Natural killer cell treated with Interleukin-12 subunit alpha and Interleukin-12 subunit beta and Interleukin-15 and Interleukin-18, amount 100 ng/mL, for 72 hours (primary cell): ENCODE measurements around the gene NME2. TPM values are rescaled to one million over a fixed set of nuclear protein-coding genes. Genes with fewer than 3 reads are reported as not detected.

ENCODE experiments used
- ATAC-seq, 2 donors: fragments of 150-1000 bp; cut with Tn5 transposase in 1 of 2; sonication (Bioruptor Pico), chemical (Tn5 transposase) in 1 of 2; 2 replicates each; pipeline ENCODE4 v1.10.0; 2021
- DNase-seq: peaks from one replicate; pipeline ENCODE4 v3.0.0; 2022; ENCODE audit warnings: low spot score
- H3K27ac Mint-ChIP-seq, 2 donors: 1 replicate in 1 of 2; 2 replicates in 1 of 2; pipeline ENCODE4 v1.8.0; 2022; ENCODE audit warnings: mixed read lengths in 2 of 2, mild to moderate bottlenecking in 1 of 2, moderate library complexity in 1 of 2
- H3K27me3 Mint-ChIP-seq, 2 donors: 1 replicate in 1 of 2; 2 replicates in 1 of 2; pipeline ENCODE4 v1.8.0; 2022; ENCODE audit warnings: mixed read lengths in 2 of 2
- H3K36me3 Mint-ChIP-seq: one replicate; pipeline ENCODE4 v1.8.0; 2022; ENCODE audit warnings: mixed read lengths
- H3K4me1 Mint-ChIP-seq, 2 donors: 1 replicate in 1 of 2; 2 replicates in 1 of 2; pipeline ENCODE4 v1.8.0; 2022; ENCODE audit warnings: low read depth in 2 of 2, mixed read lengths in 2 of 2, mild to moderate bottlenecking in 1 of 2
- H3K4me3 Mint-ChIP-seq: one replicate; pipeline ENCODE4 v1.8.0; 2022; ENCODE audit warnings: mixed read lengths
- H3K9me3 Mint-ChIP-seq: 2 replicates; pipeline ENCODE4 v1.8.0; 2022; ENCODE audit warnings: mixed read lengths
- total RNA-seq, 2 donors: library from RNA; stranded (reverse); gene quantifications; one replicate each; pipeline ENCODE4 v1.2.3, GENCODE V29; 2022

NME2 gene
- total RNA-seq, 2 donors from 2014 or later, result 401 to 499 TPM

DNA sequence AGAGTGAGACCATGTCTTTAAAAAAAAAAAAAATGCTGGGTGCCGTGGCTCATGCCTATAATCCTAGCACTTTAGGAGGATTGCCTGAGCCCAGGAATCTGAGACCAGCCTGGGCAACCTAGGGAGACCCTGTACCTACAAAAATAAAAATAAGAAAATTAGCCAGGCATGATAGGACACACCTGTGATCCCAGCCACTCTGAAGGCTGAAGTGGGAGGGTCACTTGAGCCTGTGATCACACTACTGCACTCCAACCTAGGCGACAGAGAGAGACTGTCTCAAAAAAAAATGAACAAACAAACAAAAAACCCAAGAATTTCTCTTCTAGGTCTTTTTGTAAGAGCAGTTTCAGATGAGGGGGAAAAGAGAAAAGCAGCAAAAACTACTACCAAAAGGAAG lies 34.6 kb downstream of the NME2 start:
- H3K9me3 Mint-ChIP-seq, result no peaks in the 10 kb centered on the region
- no peak for ATAC-seq
- no peaks in the 10 kb centered on the region for H3K27me3 Mint-ChIP-seq
- H3K4me1 Mint-ChIP-seq, result peaks cover 0 to 4% of the 10 kb centered on the region in 2 donors
- H3K4me3 Mint-ChIP-seq, result no peak overlapping the region
- H3K36me3 Mint-ChIP-seq, result peaks cover 25% of the 10 kb centered on the region
- peak overlapping the region in 1 of 2 donors; percentile 35 for H3K27ac Mint-ChIP-seq
- DNase-seq, result no peak

DNA sequence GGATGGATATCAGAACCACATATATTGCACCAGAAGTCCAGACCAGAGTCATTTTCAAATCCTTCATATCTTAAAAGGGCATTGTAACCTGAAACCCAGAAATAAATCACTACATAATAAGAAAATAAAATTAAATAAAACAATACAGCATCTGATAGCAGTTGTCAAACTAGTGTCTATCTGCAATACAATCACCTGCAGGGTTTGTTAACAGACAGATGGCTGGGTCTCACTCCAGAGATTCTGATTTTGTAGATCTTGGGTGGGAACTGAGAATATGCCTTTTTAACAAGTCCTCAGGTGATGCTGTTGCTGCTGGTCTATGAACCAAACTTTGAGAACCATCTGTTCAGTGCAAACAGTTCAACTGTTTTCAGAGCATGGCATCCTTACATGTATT lies 37.6 kb downstream of the NME2 start:
- H3K4me1 Mint-ChIP-seq, result no peaks in the 10 kb centered on the region
- DNase-seq, result no peak
- H3K9me3 Mint-ChIP-seq, result no peaks in the 10 kb centered on the region
- no peak overlapping the region for H3K4me3 Mint-ChIP-seq
- no peak for ATAC-seq
- no peak overlapping the region for H3K27ac Mint-ChIP-seq
- peaks cover 16% of the 10 kb centered on the region for H3K36me3 Mint-ChIP-seq
- no peaks in the 10 kb centered on the region for H3K27me3 Mint-ChIP-seq

DNA sequence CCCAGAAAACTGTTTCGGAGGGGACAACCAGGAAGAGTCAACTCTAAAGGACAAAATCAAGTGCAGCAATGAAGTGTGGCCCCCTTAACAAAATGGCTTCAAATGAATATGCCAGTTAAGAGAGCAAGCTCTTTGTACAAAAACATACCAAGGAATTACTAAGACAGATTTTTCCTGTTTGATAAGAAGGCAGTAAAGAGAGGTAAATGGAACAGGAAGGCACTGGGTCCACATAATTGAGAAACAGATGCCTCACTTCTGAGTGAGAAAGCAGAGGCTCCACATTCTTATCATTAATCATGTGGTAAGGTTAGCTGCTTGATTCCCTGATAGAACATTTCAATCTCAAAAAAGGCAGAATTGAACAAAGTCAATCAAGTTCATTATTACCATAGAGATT lies 48.7 kb downstream of the NME2 start:
- Mint-ChIP-seq H3K27me3 (no peaks in the 10 kb centered on the region), H3K4me3 (no peak overlapping the region), H3K36me3 (peaks cover 10% of the 10 kb centered on the region), H3K9me3 (no peaks in the 10 kb centered on the region), H3K27ac (no peak overlapping the region), H3K4me1 (no peaks in the 10 kb centered on the region)
- no peak for DNase-seq
- ATAC-seq, result no peak

DNA sequence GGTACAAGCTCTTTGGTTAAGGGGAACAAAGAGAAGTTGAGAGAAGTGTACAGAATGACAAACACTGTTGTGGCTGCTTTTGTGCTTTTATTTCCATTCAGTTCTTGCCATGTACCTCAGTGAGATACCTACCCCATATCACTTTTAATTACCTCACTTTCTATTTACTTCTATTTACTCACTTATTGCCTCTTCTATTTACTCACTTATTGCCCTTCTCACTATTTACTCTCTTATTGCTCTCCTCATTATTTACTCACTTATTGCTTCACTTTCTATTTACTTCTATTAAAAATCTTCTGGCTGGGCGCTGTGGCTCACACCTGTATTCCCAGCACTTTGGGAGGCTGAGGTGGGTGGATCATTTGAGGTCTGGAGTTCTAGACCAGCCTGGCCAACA lies 51.7 kb downstream of the NME2 start:
- no peak for DNase-seq
- no peak for ATAC-seq
- Mint-ChIP-seq H3K9me3 (no peaks in the 10 kb centered on the region), H3K4me3 (no peak overlapping the region), H3K4me1 (no peaks in the 10 kb centered on the region), H3K27me3 (no peaks in the 10 kb centered on the region), H3K27ac (no peak overlapping the region), H3K36me3 (peaks cover 16% of the 10 kb centered on the region)

DNA sequence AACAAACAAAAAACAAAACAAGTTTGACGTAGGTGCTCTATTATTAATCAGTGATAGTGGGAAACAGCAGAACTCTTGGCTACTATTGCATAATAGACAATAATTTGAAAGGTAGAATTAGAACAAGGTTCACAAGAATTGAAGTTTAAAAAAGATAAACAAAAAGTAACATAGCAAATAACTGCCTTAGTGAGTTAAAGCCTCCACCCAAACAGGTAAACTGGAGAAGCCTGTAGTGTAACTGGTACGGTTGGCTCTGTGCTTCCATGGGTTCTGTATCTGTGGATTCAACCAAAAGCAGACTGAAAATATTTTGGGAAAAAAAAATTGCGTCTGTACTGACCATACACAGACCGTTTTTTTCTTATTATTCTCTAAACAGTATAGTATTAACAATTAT lies 55.1 kb downstream of the NME2 start:
- Mint-ChIP-seq H3K4me3 (no peak overlapping the region), H3K27ac (no peak overlapping the region), H3K36me3 (peaks cover 13% of the 10 kb centered on the region), H3K27me3 (no peaks in the 10 kb centered on the region), H3K9me3 (no peaks in the 10 kb centered on the region), H3K4me1 (peaks cover 11 to 15% of the 10 kb centered on the region in 2 donors)
- no peak for DNase-seq
- ATAC-seq, result no peak

Other genes with a start within 250 kb of the NME2 start
- 10 to 100 TPM; 49.2 to 87.5 TPM for gene SPAG9, start 45.5 kb upstream of the NME2 start, total RNA-seq
- gene NME1, start 12.9 kb upstream of the NME2 start, total RNA-seq, result 100 to 1,000 TPM; 188 to 245 TPM
- 10 to 100 TPM; 10.4 to 14.6 TPM for gene MBTD1, start 93.6 kb downstream of the NME2 start, total RNA-seq
- 10 to 100 TPM; 32.3 to 50.8 TPM for gene UTP18, start 94.1 kb downstream of the NME2 start, total RNA-seq